ENCODE measurements around the gene GAL.

Gene GAL

DNA sequence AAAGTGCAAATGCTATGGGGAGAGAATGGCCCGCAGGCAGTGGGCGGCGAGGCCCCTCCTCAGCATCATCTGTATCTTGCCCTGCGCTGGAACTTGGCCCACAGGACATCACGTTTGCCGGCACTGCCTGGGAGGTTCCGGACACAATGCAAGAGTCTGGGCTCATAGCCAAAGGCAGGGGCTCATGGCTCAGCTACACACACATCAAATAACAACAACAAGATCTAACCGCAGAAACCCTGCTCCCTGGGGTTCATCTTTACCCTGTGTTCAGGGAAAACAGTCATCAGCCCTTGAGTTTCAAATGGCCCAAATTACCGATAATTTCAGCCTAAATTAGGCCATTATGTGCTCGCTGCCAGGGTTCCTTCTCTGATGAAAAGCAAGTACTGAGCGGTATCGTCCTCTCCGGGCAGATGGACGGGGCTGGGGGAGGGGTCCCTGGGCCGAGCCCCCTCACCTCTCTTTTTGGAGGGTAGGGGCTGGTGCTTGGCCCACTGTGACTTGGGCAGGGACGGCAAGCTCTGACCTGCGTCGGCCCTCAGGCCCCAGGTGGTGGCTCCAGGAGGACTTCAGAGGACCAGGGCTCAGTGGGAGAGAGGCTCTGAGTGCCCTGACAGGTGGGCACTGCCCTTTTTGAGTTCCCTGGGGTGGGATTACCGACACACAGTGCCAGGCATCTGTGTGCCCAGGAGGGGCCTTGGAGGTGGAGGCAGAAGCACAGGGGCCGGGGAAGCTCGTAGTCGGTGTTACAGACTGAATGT lies 25.0 kb upstream of the GAL start:
- peak; percentile 44 for DNase-seq

DNA sequence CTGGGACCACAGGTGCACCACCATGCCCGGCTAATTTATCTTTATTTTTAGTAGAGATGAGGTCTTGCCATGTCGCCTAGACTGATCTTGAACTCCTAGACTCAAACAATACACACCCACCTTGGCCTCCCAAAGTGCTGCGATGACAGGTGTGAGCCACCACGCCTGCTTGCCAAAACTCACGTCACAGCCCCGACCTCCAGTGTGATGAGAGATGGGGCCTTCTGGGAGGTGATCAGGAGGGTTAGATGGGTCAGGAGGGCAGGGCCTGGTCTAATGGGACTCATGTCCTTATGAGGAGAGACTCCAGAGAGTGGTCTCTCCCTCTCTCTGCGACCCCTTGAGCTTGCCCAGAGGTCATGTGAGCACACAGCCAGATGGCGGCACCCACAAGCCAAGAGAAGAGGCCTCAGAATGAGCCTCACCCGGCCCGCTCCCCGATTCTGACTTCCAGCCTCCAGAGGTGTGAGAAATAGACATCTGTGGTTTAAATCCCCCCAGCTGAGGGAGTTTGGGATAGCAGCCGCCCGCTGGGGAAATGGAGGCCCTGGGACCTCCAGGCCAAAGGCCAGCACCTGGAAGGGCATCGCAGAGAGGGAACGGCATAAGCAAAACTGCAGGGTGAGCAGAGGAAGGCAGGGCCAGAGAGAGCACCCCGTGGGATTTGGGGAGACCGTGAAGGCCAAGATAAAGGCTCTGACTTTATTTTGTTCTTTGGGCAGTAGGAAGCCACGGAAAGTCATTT lies 24.1 kb upstream of the GAL start:
- DNase-seq, result peak; percentile 44

DNA sequence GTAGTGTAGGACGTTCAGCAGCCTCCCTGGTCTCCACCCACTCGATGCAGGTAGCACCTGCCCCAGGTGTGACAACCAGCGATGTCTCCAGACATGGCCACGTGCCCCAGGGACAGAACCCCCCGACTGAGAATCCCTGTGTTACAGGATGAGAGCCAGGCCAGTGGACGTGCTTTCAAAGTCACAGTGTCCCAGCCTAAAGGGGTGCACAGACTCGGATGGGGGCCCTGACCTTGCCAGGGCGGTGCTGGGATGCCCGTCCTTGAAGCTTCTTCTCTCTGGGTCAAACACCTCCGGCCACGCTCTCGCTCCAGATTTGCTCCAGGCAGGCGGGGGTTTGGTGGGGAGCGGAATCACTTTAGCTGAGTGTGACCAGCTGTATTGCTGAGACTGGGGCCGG lies 23.3 kb upstream of the GAL start:
- DNase-seq, result peak; percentile 29

DNA sequence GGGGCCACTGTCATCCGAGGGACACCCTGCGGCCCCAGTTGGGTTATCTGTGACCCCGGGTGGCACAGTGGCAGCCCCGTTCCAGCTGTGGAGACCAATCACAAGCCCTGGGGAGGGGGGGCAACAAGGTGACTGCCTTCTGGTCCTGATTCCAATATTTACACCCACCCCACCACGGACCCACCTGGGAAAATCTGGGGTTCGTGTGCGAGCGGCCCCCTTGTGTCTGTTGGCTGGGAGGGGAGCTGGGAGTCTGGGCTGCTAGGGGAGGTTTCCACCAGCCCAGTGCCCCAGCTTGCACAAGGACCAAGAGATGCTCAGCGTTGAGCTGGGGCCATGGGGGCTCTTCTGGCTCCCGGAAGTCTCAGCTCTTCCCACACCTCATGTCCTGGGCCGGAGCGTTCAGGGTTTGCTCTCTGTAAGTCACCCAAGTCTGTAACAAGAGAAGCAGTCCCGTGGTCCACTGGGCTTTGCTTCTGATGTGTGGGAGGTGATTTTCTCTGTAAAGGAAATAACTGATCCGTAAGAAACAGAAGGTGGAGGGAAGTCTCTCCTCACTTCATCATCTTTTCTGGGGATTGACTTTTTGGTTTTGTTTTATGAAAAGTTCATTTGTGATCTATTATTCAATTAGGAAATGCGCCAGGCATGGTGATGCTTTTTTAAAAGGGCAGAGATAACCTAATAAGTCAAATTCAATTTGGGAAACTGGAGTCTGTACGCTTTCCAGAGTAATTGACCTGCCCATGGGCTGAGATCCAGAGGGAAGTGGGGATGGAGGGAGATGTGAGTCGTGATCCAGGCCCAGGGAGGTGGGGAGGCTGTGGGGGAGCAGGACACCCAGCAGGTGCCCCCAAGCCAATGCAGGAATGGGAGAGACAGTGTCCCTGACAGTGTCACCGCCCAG lies 22.4 kb upstream of the GAL start:
- no peak for DNase-seq

DNA sequence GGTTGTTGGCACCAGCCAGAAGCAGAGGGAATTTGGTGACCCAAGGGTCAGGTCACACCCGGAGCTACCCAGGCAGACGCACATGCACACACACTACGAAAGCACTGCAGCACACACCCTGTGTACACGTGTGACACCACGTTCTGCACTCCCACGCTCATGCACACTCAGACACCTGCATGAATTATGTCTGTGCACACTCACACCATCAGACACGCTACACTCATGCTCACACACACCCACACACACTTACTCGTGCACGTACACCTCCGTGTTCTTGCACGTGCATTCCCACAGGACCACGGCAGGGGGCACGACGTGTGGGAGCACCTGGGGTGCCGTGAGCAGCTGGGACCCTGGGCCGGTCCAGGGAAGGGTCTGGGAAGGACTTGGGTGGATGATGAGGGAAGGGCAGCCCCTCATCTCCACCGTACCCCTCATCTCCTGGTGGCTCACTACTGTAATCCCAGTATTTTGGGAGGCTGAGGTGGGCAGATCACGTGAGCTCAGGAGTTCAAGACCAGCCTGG lies 20.8 kb upstream of the GAL start:
- no peak for DNase-seq

DNA sequence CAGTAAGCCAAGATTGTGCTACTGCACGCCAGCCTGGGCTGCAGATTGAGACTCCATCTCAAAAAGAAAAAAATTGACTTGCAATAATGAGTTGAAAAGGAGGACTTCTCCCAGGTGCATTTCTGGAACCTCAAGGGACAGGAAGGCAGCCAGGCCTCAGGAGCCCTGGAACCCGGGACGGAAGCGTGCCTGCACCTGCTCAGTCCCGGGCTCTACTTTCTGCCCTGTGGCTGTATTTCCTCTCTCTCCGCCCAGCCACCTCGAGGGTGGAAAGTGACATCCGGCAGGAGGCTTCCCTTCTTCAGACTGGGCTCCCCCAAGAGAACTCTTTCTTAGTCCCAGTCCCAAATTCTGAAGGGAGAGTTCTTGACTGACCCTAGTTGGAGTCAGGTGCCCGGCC lies 20.2 kb upstream of the GAL start:
- no peak for DNase-seq

DNA sequence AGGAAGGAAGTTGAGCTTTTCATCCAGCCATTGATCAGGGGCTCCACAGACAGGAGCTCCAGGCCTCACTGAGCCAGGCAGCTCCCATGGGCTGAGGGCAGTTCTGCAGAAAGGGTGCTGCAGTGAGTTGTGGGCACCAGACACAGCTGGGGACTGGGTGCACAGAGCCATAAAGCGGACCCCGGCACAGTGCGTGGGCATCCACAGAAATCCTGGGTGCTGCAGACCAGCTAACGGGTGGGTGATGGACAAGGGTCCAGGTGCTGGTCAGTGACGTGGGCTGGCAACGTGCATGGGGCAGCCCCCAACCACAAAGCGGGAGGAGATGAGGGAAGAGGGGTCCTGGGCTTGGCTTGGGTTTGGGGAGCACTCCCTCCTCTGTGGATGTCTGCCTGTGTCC lies 19.4 kb upstream of the GAL start:
- DNase-seq, result no peak

DNA sequence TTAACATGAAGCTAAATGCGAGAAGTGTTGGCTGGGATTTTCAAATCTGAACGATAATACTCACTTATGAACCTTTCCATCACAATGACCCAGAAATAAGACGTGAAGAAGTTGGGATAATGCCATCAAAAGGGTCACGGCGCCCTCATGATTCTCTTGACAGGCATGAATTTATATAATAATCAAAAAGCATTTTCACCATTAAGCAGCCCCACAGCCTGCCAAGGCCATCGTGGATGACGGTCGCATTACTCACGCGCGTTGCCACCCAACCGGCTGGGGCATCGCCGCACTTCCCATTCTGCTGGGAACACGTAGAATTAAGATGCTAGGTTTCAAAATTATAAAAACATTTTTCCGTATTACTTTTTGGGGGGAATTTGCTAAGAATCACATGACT lies 18.9 kb upstream of the GAL start:
- DNase-seq, result no peak

DNA sequence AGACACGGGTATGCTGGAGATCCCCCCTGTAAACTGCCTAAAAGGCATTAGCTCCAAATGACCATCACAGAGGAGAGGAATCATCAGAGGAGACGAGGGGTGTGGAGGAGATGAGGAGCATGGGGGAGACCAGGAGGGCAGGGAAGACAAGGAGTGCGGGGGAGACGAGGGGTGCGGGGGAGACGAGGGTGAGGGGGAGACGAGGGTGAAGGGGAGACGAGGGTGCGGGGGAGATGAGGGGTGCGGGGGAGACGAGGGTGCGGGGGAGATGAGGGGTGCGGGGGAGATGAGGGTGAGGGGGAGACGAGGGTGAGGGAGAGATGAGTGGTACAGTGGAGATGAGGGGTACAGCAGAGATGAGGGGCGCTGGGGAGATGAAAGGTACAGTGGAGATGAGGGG lies 17.5 kb upstream of the GAL start:
- DNase-seq, result no peak

DNA sequence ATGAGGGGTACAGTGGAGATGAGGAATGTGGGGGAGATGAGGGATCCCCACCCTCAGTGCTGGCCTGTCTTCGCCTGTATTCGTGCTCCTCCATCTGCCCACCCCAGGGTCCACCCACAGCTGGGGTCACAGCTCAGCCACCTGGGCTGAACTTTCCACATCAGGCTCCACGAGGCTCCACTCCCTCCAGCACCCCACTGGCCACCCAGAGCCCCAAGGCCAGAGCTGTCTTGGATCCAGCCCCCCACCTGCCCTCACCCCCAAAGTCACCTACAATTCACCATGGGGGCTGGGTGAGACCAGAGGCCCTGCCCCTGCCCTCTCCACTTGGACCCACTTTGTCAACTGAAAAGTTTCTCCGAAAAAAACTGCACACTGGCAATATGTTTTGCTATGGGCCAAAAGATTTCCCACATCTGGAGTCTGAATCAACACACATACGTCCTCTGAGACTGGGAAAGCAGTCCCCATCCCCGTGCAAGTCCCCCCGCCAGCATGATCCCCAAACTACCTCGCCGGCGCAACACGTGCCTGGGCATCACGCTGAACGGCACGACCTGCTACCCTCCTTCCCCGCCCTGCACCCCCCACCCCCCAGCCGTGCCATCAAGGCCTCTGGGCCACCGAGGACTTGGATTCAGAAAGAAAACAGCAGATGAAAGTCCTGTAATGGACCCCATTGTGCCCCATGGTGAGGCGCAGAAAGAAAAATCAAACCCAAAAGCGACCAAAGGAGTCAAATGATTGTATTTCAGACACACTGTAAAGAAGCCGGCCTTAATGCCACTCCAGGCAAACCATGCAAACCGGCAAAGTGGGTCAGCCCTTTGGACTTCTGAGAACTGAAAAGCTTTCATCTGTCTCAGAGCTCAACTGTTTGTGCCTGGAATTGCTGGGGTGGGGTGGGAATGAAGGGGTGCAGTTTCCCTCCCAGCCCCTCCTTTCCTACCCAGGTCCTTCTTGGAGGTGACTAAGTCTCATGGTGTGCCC lies 16.5 kb upstream of the GAL start:
- no peak for DNase-seq

DNA sequence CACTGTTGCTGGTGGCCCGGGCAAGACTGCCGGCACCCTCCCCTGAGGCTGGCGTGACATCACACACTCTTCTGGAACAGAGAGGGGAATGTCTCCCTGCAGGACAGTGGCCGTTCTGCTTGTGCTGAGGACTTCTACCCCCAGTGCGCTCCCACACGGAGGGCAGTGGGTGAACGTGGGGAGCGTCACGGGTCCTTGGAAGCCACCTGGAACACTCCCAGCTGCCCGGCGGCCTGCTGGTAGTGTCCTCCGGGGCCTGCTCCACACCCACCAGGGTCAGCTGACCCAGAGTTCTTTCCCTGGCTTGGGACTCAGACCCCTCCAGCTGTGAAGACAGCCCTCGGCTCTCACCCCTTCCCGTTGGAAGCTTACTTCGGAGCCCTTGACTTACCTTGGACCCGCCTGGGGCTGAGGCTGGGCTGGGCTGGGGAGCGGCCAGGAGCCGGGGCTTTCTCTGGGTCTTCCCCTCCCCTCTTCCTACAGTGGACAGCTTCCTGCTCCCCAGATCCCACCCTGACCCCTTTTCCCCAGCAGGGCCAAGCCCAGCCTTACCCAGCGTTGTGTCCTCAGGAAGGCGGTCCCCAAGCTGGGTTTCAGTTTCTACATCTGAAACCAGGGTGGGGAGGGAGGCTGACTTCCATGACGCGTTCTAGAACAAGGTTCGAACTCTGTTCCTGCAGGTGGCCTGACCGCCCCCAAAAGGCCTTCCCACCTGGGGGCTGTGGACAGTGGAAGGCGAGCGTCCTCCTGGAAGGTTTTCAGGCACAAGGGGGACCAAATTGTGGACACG lies 14.8 kb upstream of the GAL start:
- DNase-seq, result no peak

DNA sequence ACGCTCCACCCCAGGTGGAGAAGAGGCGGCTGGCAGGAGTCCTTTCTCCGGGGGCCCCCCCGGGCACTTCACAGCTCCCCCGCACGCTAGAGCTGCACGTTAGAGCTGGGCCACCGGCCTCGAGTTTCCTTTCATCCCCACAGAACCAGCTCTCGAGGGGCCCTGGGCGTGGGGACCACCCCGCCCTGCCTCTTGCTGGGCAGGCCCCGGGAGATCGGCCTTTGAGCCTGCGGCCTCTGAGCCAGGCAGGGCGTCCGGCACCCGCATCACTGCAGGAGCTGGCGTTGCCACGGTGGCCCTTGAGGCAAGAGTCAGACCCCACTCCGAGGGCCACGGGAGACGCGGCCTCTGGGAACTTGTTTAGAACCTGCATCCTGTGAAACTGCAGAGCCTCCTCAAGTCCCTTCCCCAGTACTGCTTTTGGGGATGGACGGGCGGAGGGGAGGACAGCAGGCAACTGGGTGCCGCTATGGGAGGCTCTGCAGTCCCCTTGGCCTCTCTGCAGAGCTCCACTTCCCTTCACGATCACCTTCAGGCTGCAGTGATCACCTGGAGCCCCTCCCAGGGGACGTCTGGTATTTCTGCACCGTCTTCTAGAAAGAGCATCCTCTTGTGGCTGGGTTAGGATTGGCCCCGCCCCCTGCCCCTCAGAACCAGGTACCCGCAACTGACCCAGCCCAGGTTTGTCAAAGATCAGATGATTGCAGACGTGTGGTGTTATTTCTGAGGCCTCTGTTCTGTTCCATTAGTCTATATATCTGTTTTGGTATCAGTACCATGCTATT lies 13.9 kb upstream of the GAL start:
- DNase-seq, result no peak

DNA sequence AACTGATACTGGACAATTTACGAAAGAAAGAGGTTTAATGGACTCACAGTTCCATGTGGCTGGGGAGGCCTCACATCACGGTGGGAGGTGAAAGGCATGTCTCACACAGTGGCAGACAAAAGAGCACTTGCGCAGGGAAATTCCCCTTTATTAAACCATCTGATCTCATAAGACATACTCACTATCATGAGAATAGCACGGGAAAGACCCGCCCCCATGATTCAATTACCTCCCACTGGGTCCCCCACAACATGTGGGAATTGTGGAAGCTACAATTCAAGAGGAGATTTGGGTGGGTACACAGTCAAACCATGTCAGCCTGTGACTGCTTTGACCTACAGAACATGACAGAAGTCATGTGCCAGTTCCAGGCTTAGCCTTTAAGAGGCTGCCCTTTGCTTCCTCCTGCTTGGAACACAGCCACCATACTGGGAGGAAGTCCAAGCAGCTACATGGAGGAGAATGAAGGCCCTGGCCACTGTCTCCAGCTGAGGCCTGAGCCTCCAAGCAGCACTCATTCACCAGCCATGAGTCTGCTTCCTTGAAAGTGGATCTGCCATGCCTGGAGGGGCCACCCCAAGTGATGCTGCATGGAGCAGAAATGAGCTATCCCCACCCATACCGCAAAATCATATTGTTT lies 10.9 kb upstream of the GAL start:
- no peak for DNase-seq

DNA sequence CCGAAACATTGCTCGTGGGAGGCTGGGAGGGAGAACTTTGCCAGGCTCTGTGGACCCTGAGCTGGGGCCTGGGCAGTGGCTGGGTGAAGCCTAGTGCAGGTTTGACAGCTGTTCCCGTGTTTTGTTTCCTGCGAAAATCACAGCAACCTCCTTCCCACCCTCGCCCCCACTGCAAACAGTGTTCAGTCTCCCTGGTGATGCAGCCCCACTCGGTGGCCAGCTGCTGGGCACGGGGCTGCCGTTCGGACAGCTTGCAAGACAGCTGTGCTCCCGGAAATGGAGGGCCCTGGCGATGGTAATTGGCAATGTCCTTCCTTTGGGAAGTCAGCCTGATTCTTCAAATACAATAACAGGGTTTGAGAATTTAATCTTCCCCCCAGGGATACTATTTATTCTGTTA lies 10.4 kb upstream of the GAL start:
- DNase-seq, result peak; percentile 32

DNA sequence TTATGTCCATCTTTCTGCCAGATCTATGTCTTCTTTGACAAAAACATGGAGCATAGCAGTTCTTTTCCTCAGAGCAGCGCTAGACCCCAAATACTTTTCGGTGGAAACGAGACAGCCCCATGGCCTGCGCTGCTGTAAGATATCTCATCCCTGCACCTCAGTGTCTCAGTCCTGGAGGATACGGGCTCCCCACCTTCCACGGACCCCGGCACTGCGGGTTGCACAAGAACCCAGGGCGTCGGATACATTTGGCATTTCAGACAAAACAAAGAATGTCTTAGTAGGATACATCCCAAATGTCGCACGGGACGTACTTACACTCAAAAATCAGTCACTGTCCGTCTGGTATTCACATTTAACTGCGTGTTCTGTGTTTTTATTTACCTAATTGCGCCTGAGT lies 9.9 kb upstream of the GAL start:
- no peak for DNase-seq

DNA sequence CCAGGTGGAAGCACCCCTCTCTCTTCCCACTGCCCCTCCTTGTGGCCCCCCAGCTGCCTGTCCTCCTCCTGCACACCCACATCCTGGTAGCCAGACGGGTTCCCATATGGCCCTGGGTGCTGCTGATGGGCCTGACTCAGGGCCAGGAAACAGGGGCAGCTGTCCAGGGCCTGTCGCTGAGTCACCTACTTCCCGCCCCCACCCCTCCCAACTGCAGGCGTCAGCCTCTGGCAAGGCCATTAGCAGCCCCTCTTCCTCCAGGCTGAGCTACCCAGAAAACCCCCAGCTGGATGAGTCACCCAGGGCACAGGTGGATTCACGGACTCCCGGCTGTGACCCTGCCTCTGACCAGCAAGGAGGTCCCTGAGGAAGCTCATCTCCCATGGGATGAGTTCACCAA lies 6.9 kb upstream of the GAL start:
- DNase-seq, result peak; percentile 98

DNA sequence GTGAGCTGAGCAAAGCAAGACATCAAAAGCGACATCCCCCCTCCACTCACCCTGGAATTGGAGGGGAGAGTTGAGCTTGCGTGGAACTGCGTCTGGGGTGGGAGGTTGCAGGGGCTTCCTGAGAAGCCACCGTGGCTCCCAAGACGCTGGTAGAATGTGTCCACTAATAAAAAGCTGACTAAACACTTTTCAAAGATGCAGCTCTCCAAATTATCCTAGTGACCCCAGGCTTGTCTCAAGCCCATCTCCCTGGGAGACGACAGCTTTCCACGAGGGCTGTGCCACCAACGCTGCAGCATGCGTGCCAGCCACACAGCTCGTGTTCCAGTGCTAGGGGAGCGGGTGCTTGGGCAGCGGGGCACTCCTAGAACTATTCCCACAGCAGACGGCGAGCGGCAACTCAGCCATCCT lies 6.3 kb upstream of the GAL start:
- DNase-seq, result peak; percentile 38

DNA sequence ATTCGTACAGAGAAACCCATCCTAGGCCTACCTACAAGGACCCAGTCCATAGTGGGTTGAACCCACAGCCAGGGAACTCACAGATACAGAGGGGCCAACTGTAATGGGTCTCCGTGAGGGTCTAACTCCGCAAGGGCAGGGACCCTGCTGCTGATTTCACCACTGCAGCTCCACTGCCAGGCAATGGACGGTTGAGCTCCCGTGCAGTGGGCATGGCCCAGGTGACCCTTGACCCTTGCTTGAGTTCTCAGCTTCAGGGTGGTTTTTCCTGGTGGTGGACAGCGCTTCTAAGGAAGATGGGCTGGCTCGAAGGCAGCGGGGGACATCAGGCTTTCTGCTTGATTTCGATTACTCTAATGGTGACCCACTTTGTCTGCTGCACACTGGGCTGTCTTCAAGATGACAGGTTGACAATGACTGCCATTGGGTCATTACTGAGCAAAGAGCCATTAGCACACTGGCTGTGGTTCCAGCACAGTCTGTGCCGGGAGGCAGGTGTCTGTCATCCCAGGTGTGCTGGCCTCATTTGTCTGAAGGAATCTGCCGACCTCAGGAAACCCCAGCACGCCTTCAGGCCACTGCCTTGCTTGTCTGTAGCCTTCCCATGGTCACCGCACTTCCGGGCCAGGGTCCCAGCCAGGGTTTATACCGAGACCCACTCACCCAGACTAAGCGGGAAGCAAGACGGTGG lies 3.7 kb upstream of the GAL start:
- peak; percentile 65 for DNase-seq

DNA sequence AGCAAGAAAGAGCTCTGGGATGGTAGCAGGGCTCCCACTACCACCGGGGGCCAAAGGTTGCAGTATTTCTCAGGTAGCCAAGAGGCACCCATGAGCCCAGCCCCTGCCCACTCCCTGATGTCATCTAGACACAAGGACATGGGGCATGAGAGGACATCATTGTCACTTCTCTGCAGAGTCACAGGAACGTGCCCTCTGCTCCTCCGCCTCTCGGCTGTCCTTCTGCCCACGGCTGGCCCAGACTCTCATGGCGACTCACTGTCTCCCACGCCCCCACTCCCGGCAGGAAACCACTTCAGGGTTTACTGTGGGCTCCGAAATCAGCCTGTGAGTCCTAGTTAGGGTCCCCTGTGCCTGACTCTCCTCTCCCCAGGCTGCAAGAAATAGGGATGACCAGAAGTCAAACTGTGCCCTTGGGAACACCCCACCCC lies 1.8 kb upstream of the GAL start:
- peak; percentile 66 for DNase-seq
